ENCODE results near the gene XRN1.
"Not testable (repeated sequence)": the region's sequence is repeated elsewhere in the genome, so short reads cannot be mapped to it uniquely, and the experiment has no call there.

Gene XRN1

GRCh38 chr3:142374687-142375086, 73.2 kb downstream of the XRN1 start:
- TF ChIP-seq POLR2AphosphoS5 (IDR thresholded peaks at IDR 0.05; ENCODE audit: low read depth, low read length) (no peak), POU2F2 (IDR thresholded peaks at IDR 0.05; ENCODE audit: low read depth, low read length) (no peak), SPI1 (IDR thresholded peaks at IDR 0.05; ENCODE audit: low read depth, low read length) (no peak), TAF1 (IDR thresholded peaks at IDR 0.05; ENCODE audit: low read depth, low read length) (no peak)
- no peak for FAIRE-seq

GRCh38 chr3:142369576-142369975, 78.3 kb downstream of the XRN1 start:
- DNase-seq (ENCODE audit: insufficient read length, low spot score); FAIRE-seq: not testable (repeated sequence)

More at GRCh38 chr3:142374687-142375086, 73.2 kb downstream of the XRN1 start:
- DNase-seq (ENCODE audit: insufficient read length, low spot score): no peak

GRCh38 chr3:142366434-142366833, 81.4 kb downstream of the XRN1 start:
- FAIRE-seq (no peak), DNase-seq (ENCODE audit: insufficient read length, low spot score) (no peak)
- TF ChIP-seq PAX5 (IDR thresholded peaks at IDR 0.05; ENCODE audit: insufficient read depth, low read length, severe bottlenecking): no peak
- TF ChIP-seq SPI1 (IDR thresholded peaks at IDR 0.05; ENCODE audit: low read depth, low read length): no peak
- TF ChIP-seq TAF1 (IDR thresholded peaks at IDR 0.05; ENCODE audit: low read depth, low read length): no peak
- no peak for TF ChIP-seq POLR2A (IDR thresholded peaks at IDR 0.05; ENCODE audit: low read depth, low read length)
- TF ChIP-seq POU2F2 (IDR thresholded peaks at IDR 0.05; ENCODE audit: low read depth, low read length): no peak
- no peak for TF ChIP-seq POLR2AphosphoS5 (IDR thresholded peaks at IDR 0.05; ENCODE audit: low read depth, low read length)

- FAIRE-seq: no peak
- no peak for TF ChIP-seq POU2F2 (IDR thresholded peaks at IDR 0.05; ENCODE audit: low read depth, low read length)
- no peak for TF ChIP-seq POLR2AphosphoS5 (IDR thresholded peaks at IDR 0.05; ENCODE audit: low read depth, low read length)
- TF ChIP-seq PAX5 (IDR thresholded peaks at IDR 0.05; ENCODE audit: insufficient read depth, low read length, severe bottlenecking): no peak
- TF ChIP-seq POLR2A (IDR thresholded peaks at IDR 0.05; ENCODE audit: low read depth, low read length): no peak
- TF ChIP-seq SPI1 (IDR thresholded peaks at IDR 0.05; ENCODE audit: low read depth, low read length): no peak
- no peak for TF ChIP-seq TAF1 (IDR thresholded peaks at IDR 0.05; ENCODE audit: low read depth, low read length)
- no peak for DNase-seq (ENCODE audit: insufficient read length, low spot score)
Observed at GRCh38 chr3:142363936-142364467, 83.8 kb downstream of the XRN1 start.

GRCh38 chr3:142363433-142363832, 84.4 kb downstream of the XRN1 start:
- not testable (repeated sequence) for DNase-seq (ENCODE audit: insufficient read length, low spot score); FAIRE-seq

GRCh38 chr3:142359367-142359766, 88.5 kb downstream of the XRN1 start:
- no peak for DNase-seq (ENCODE audit: insufficient read length, low spot score)
- FAIRE-seq: peak; percentile 61
- no peak for TF ChIP-seq TAF1 (IDR thresholded peaks at IDR 0.05; ENCODE audit: low read depth, low read length)
- TF ChIP-seq POU2F2 (IDR thresholded peaks at IDR 0.05; ENCODE audit: low read depth, low read length): no peak
- peak; percentile 72 for TF ChIP-seq SPI1 (IDR thresholded peaks at IDR 0.05; ENCODE audit: low read depth, low read length)
- TF ChIP-seq POLR2A (IDR thresholded peaks at IDR 0.05; ENCODE audit: low read depth, low read length): no peak
- TF ChIP-seq PAX5 (IDR thresholded peaks at IDR 0.05; ENCODE audit: insufficient read depth, low read length, severe bottlenecking): no peak
- TF ChIP-seq POLR2AphosphoS5 (IDR thresholded peaks at IDR 0.05; ENCODE audit: low read depth, low read length): no peak

GRCh38 chr3:142356818-142357217, 91.0 kb downstream of the XRN1 start:
- FAIRE-seq (peak; percentile 82), DNase-seq (ENCODE audit: insufficient read length, low spot score) (no peak)
- TF ChIP-seq POLR2A (IDR thresholded peaks at IDR 0.05; ENCODE audit: low read depth, low read length): no peak
- no peak for TF ChIP-seq POU2F2 (IDR thresholded peaks at IDR 0.05; ENCODE audit: low read depth, low read length)
- no peak for TF ChIP-seq POLR2AphosphoS5 (IDR thresholded peaks at IDR 0.05; ENCODE audit: low read depth, low read length)
- TF ChIP-seq SPI1 (IDR thresholded peaks at IDR 0.05; ENCODE audit: low read depth, low read length): no peak
- no peak for TF ChIP-seq PAX5 (IDR thresholded peaks at IDR 0.05; ENCODE audit: insufficient read depth, low read length, severe bottlenecking)
- TF ChIP-seq TAF1 (IDR thresholded peaks at IDR 0.05; ENCODE audit: low read depth, low read length): no peak

GRCh38 chr3:142355692-142356091, 92.1 kb downstream of the XRN1 start:
- TF ChIP-seq TAF1 (IDR thresholded peaks at IDR 0.05; ENCODE audit: low read depth, low read length): no peak
- no peak for TF ChIP-seq PAX5 (IDR thresholded peaks at IDR 0.05; ENCODE audit: insufficient read depth, low read length, severe bottlenecking)
- TF ChIP-seq POLR2A (IDR thresholded peaks at IDR 0.05; ENCODE audit: low read depth, low read length): no peak
- TF ChIP-seq POU2F2 (IDR thresholded peaks at IDR 0.05; ENCODE audit: low read depth, low read length): no peak
- TF ChIP-seq SPI1 (IDR thresholded peaks at IDR 0.05; ENCODE audit: low read depth, low read length): no peak
- TF ChIP-seq POLR2AphosphoS5 (IDR thresholded peaks at IDR 0.05; ENCODE audit: low read depth, low read length): no peak
- peak; percentile 13 for FAIRE-seq
- DNase-seq (ENCODE audit: insufficient read length, low spot score): no peak

- TF ChIP-seq SPI1 (IDR thresholded peaks at IDR 0.05; ENCODE audit: low read depth, low read length) (no peak), POLR2A (IDR thresholded peaks at IDR 0.05; ENCODE audit: low read depth, low read length) (no peak), PAX5 (IDR thresholded peaks at IDR 0.05; ENCODE audit: insufficient read depth, low read length, severe bottlenecking) (no peak), POLR2AphosphoS5 (IDR thresholded peaks at IDR 0.05; ENCODE audit: low read depth, low read length) (no peak), TAF1 (IDR thresholded peaks at IDR 0.05; ENCODE audit: low read depth, low read length) (no peak), POU2F2 (IDR thresholded peaks at IDR 0.05; ENCODE audit: low read depth, low read length) (no peak)
- DNase-seq (ENCODE audit: insufficient read length, low spot score): no peak
- FAIRE-seq: no peak
Observed at GRCh38 chr3:142354076-142354475, 93.8 kb downstream of the XRN1 start.

GRCh38 chr3:142353571-142353970, 94.3 kb downstream of the XRN1 start:
- no peak for FAIRE-seq
- no peak for DNase-seq (ENCODE audit: insufficient read length, low spot score)
- TF ChIP-seq SPI1 (IDR thresholded peaks at IDR 0.05; ENCODE audit: low read depth, low read length) (no peak), PAX5 (IDR thresholded peaks at IDR 0.05; ENCODE audit: insufficient read depth, low read length, severe bottlenecking) (no peak), POU2F2 (IDR thresholded peaks at IDR 0.05; ENCODE audit: low read depth, low read length) (no peak), TAF1 (IDR thresholded peaks at IDR 0.05; ENCODE audit: low read depth, low read length) (no peak), POLR2A (IDR thresholded peaks at IDR 0.05; ENCODE audit: low read depth, low read length) (no peak)

- not testable (repeated sequence) for DNase-seq (ENCODE audit: insufficient read length, low spot score); FAIRE-seq
Observed at GRCh38 chr3:142352698-142353097, 95.1 kb downstream of the XRN1 start.

Data from GM12891 (cell line).